Measurements from ENCODE around the gene FILIP1L.

Gene FILIP1L

GRCh38 chr3:100075851-100076730 lies 38.2 kb downstream of the FILIP1L start:
- H3K9me2 ChIP-seq (replicated peaks; ENCODE audit: insufficient read depth, low read length): no peaks in the 10 kb centered on the region
- no peaks in the 10 kb centered on the region for H3K9me3 ChIP-seq (ENCODE audit: insufficient read depth, low read length)
- no peak overlapping the region for H3K4me3 ChIP-seq (ENCODE audit: insufficient read depth, low read length, poor library complexity, severe bottlenecking)
- H3K4me2 ChIP-seq (ENCODE audit: low read depth, low read length, poor library complexity, severe bottlenecking): no peak overlapping the region
- no peak overlapping the region for H3K9ac ChIP-seq (ENCODE audit: low read length)
- H4K20me1 ChIP-seq (ENCODE audit: low read depth, low read length): no peaks in the 10 kb centered on the region
- no peaks in the 10 kb centered on the region for H3K27me3 ChIP-seq (ENCODE audit: low read length)
- H3K27ac ChIP-seq (ENCODE audit: low read depth, low read length): no peak overlapping the region
- H3F3A ChIP-seq (ENCODE audit: insufficient read depth): no peaks in the 10 kb centered on the region
- no peaks in the 10 kb centered on the region for H3K79me2 ChIP-seq (ENCODE audit: insufficient read depth, low read length)
- TF ChIP-seq, protein P1, sequence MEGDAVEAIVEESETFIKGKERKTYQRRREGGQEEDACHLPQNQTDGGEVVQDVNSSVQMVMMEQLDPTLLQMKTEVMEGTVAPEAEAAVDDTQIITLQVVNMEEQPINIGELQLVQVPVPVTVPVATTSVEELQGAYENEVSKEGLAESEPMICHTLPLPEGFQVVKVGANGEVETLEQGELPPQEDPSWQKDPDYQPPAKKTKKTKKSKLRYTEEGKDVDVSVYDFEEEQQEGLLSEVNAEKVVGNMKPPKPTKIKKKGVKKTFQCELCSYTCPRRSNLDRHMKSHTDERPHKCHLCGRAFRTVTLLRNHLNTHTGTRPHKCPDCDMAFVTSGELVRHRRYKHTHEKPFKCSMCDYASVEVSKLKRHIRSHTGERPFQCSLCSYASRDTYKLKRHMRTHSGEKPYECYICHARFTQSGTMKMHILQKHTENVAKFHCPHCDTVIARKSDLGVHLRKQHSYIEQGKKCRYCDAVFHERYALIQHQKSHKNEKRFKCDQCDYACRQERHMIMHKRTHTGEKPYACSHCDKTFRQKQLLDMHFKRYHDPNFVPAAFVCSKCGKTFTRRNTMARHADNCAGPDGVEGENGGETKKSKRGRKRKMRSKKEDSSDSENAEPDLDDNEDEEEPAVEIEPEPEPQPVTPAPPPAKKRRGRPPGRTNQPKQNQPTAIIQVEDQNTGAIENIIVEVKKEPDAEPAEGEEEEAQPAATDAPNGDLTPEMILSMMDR (IDR thresholded peaks at IDR 0.05; ENCODE audit: insufficient read depth, low read length, poor library complexity, severe bottlenecking): no peak
- TF ChIP-seq EZH2phosphoT487 (conservative IDR thresholded peaks at IDR 0.05; ENCODE audit: low read length): no peak
- no peak overlapping the region for H2AFZ ChIP-seq (ENCODE audit: low read depth, low read length, severe bottlenecking)
- H3K36me3 ChIP-seq (ENCODE audit: low read length): no peaks in the 10 kb centered on the region

DNA sequence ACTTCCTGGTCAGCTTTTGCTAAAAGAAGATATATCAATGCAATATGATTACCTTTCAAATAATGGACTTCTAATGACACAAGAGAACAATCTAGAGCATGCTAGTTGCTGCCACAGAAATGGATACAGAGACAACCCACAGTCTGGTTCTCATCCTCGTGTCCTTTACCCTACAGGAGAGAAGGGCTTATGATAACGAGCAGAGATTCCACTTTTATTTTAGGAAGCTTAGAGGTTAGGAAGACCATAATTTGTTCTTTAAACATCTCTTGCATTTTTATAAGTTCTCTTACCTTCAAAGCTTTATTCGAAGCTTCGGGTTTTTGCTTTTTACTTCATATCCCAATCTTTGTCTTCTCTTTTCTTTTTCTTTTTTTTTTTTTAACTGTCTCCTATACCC lies 39.1 kb downstream of the FILIP1L start:
- Histone ChIP-seq H3K27me3 (ENCODE audit: low read length) (no peaks in the 10 kb centered on the region), H3K79me2 (ENCODE audit: insufficient read depth, low read length) (no peaks in the 10 kb centered on the region), H2AFZ (ENCODE audit: low read depth, low read length, severe bottlenecking) (no peak overlapping the region), H3K9me2 (replicated peaks; ENCODE audit: insufficient read depth, low read length) (no peaks in the 10 kb centered on the region), H3K9ac (ENCODE audit: low read length) (no peak overlapping the region), H3K9me3 (ENCODE audit: insufficient read depth, low read length) (no peaks in the 10 kb centered on the region), H3K36me3 (ENCODE audit: low read length) (no peaks in the 10 kb centered on the region), H3F3A (ENCODE audit: insufficient read depth) (no peaks in the 10 kb centered on the region), H3K27ac (ENCODE audit: low read depth, low read length) (no peak overlapping the region), H3K4me3 (ENCODE audit: insufficient read depth, low read length, poor library complexity, severe bottlenecking) (no peak overlapping the region), H3K4me2 (ENCODE audit: low read depth, low read length, poor library complexity, severe bottlenecking) (no peak overlapping the region), H4K20me1 (ENCODE audit: low read depth, low read length) (no peaks in the 10 kb centered on the region)
- no peak for TF ChIP-seq EZH2phosphoT487 (conservative IDR thresholded peaks at IDR 0.05; ENCODE audit: low read length)
- TF ChIP-seq, protein P1 (IDR thresholded peaks at IDR 0.05; ENCODE audit: insufficient read depth, low read length, poor library complexity, severe bottlenecking): no peak

DNA sequence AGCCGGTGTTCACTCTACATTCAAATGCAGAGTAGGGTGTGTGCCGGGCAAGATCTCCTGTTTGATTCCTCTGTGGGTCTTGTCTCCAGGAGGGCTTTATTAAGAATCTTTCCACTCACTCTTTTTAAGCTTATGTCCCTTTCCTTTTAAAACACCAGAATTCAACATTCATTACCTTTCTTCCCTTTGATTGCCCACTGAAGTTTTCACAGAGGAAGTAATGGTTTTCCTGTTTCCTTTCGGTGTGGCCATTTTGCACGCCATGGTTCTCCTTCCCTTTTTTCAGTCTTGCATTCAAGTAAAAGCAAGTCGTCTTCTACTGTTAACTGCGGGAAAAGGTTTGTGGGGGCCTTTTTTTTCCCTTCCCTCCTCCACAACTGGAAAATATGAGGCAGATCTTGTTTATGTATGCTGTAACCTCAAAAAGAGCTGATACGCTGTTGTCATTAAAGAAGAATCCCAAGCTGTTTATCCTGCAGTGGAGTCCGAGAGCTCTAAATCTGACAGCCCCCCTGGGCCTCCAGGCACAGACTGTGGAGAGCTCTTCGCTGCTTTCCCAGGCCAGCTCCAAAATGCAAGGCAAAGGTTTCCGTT lies 40.5 kb downstream of the FILIP1L start:
- Histone ChIP-seq H3K9ac (ENCODE audit: low read length) (no peak overlapping the region), H3K27ac (ENCODE audit: low read depth, low read length) (no peak overlapping the region), H3K36me3 (ENCODE audit: low read length) (no peaks in the 10 kb centered on the region), H3K79me2 (ENCODE audit: insufficient read depth, low read length) (no peaks in the 10 kb centered on the region), H2AFZ (ENCODE audit: low read depth, low read length, severe bottlenecking) (no peak overlapping the region), H3K9me3 (ENCODE audit: insufficient read depth, low read length) (no peaks in the 10 kb centered on the region), H4K20me1 (ENCODE audit: low read depth, low read length) (no peaks in the 10 kb centered on the region), H3K9me2 (replicated peaks; ENCODE audit: insufficient read depth, low read length) (no peaks in the 10 kb centered on the region), H3K27me3 (ENCODE audit: low read length) (no peaks in the 10 kb centered on the region), H3K4me3 (ENCODE audit: insufficient read depth, low read length, poor library complexity, severe bottlenecking) (no peak overlapping the region), H3F3A (ENCODE audit: insufficient read depth) (no peaks in the 10 kb centered on the region), H3K4me2 (ENCODE audit: low read depth, low read length, poor library complexity, severe bottlenecking) (no peak overlapping the region)
- TF ChIP-seq, protein P1 (IDR thresholded peaks at IDR 0.05; ENCODE audit: insufficient read depth, low read length, poor library complexity, severe bottlenecking): no peak
- TF ChIP-seq EZH2phosphoT487 (conservative IDR thresholded peaks at IDR 0.05; ENCODE audit: low read length): no peak
